Daoy (cell line): ENCODE measurements around the gene GOLPH3. TPM values are rescaled to one million over a fixed set of nuclear protein-coding genes. Genes with fewer than 3 reads are reported as not detected.

ENCODE experiments used
- total RNA-seq: library from RNA; depleted of rRNA; stranded (reverse); fragments of >200 nt; shearing (Covaris generic); gene quantifications from 2 replicates; pipeline ENCODE4 v1.2.3, GENCODE V29; 2014; rRNA removed

The GOLPH3 gene
- total RNA-seq, 1 experiment from 2014 or later, result 54.3 TPM

Other genes with a start within 250 kb of the GOLPH3 start
- 13.6 and 18.0 TPM in 2 replicates for gene MTMR12, start 138.6 kb upstream of the GOLPH3 start, total RNA-seq